ENCODE data around the gene HOXA3. TPM values are rescaled to one million over a fixed set of nuclear protein-coding genes. Genes with fewer than 3 reads are reported as not detected.

The HOXA3 gene
- total and polyA plus RNA-seq, 2 of the 13 experiments (the other 11 are each of a cell fraction or from before 2014, with no cell fraction given) = 2.9 to 4.6 TPM

DNA sequence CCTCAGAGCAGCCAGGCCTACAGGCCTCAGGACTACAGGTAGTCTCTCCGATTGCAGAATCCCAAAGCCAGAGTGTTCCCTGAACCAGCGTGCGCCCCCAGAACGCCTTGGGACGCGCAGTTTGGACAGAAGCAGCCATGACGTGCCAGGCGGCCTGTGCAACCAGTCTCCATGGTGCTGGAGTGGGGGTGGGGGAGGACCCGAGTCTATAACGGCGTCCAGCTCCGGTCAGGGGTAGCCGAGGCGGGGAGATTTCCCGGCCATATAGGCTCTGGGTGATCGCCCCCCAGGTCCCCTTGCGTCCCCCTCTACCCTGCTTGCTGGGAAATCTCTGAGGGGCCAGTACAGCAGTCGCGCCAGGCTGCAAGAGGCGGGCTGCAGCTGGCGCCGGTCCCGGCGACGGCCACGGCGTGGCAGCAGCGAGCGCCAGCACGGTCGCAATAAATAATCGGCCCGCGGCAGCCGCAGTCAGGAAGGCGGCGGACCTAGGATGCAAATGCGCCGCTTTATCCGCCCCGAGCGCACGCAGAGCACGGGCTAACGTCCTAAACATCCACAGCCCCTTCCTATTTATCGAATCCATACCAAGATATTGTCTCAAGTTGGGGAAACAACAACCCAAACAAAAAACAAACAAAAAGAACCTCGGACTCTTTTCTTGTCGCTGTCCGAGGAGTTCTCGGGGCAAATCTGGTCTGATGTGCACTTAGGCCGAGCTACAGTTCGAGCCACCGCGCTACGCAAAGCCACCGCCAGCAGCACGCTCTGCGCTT is 1.6 kb downstream of the HOXA3 start (continued):
- no peak for TF ChIP-seq LBX2 (CRISPR knock-in tag; IDR thresholded peaks at IDR 0.05; ENCODE audit: borderline replicate concordance)
- TF ChIP-seq, protein P1, sequence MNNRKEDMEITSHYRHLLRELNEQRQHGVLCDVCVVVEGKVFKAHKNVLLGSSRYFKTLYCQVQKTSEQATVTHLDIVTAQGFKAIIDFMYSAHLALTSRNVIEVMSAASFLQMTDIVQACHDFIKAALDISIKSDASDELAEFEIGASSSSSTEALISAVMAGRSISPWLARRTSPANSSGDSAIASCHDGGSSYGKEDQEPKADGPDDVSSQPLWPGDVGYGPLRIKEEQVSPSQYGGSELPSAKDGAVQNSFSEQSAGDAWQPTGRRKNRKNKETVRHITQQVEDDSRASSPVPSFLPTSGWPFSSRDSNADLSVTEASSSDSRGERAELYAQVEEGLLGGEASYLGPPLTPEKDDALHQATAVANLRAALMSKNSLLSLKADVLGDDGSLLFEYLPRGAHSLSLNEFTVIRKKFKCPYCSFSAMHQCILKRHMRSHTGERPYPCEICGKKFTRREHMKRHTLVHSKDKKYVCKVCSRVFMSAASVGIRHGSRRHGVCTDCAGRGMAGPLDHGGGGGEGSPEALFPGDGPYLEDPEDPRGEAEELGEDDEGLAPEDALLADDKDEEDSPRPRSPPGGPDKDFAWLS (CRISPR knock-in tag; IDR thresholded peaks at IDR 0.05; ENCODE audit: borderline replicate concordance) = no peak
- TF ChIP-seq, protein P2, sequence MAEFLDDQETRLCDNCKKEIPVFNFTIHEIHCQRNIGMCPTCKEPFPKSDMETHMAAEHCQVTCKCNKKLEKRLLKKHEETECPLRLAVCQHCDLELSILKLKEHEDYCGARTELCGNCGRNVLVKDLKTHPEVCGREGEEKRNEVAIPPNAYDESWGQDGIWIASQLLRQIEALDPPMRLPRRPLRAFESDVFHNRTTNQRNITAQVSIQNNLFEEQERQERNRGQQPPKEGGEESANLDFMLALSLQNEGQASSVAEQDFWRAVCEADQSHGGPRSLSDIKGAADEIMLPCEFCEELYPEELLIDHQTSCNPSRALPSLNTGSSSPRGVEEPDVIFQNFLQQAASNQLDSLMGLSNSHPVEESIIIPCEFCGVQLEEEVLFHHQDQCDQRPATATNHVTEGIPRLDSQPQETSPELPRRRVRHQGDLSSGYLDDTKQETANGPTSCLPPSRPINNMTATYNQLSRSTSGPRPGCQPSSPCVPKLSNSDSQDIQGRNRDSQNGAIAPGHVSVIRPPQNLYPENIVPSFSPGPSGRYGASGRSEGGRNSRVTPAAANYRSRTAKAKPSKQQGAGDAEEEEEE (CRISPR knock-in tag; IDR thresholded peaks at IDR 0.05; ENCODE audit: borderline replicate concordance) = no peak
- no peak for TF ChIP-seq NFYB (CRISPR knock-in tag; IDR thresholded peaks at IDR 0.05)
- TF ChIP-seq ZNF75D (CRISPR knock-in tag; IDR thresholded peaks at IDR 0.05; ENCODE audit: borderline replicate concordance) = no peak
- peak; percentile 52 for TF ChIP-seq MEF2D (CRISPR knock-in tag; IDR thresholded peaks at IDR 0.05)
- TF ChIP-seq, protein P3, sequence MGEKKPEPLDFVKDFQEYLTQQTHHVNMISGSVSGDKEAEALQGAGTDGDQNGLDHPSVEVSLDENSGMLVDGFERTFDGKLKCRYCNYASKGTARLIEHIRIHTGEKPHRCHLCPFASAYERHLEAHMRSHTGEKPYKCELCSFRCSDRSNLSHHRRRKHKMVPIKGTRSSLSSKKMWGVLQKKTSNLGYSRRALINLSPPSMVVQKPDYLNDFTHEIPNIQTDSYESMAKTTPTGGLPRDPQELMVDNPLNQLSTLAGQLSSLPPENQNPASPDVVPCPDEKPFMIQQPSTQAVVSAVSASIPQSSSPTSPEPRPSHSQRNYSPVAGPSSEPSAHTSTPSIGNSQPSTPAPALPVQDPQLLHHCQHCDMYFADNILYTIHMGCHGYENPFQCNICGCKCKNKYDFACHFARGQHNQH (CRISPR knock-in tag; IDR thresholded peaks at IDR 0.05) = peak; percentile 49; the same call in 1 of the 2 replicates
- TF ChIP-seq ZNF326 (CRISPR knock-in tag; IDR thresholded peaks at IDR 0.05; ENCODE audit: borderline replicate concordance) = no peak
- no peak; the same call in 1 of the 2 replicates for TF ChIP-seq ERF (CRISPR knock-in tag; IDR thresholded peaks at IDR 0.05)
- TF ChIP-seq ZNF644 (CRISPR knock-in tag; IDR thresholded peaks at IDR 0.05; ENCODE audit: low read depth) = no peak
- TF ChIP-seq ZNF530 (CRISPR knock-in tag; IDR thresholded peaks at IDR 0.05; ENCODE audit: low read depth) = no peak
- TF ChIP-seq MATR3 (CRISPR knock-in tag; IDR thresholded peaks at IDR 0.05) = no peak
- no peak for TF ChIP-seq JDP2 (CRISPR knock-in tag; IDR thresholded peaks at IDR 0.05; ENCODE audit: borderline replicate concordance)
- TF ChIP-seq IRF1 (CRISPR knock-in tag; IDR thresholded peaks at IDR 0.05; ENCODE audit: low read depth) = no peak
- TF ChIP-seq KMT2A (CRISPR knock-in tag; IDR thresholded peaks at IDR 0.05) = 0 out of 2 replicates have a peak, but pooled peaks have one; percentile 40
- TF ChIP-seq RXRB (CRISPR knock-in tag; IDR thresholded peaks at IDR 0.05; ENCODE audit: borderline replicate concordance) = no peak; the same call in 1 of the 2 replicates
- no peak for TF ChIP-seq IRX3 (CRISPR knock-in tag; IDR thresholded peaks at IDR 0.05; ENCODE audit: borderline replicate concordance, low read depth)
- TF ChIP-seq ZSCAN9 (CRISPR knock-in tag; IDR thresholded peaks at IDR 0.05; ENCODE audit: borderline replicate concordance) = peak; percentile 44; the same call in 1 of the 2 replicates
- peak; percentile 40; the same call in 1 of the 2 replicates for TF ChIP-seq TARDBP (CRISPR knock-in tag; IDR thresholded peaks at IDR 0.05)
- no peak for TF ChIP-seq HMGA1 (CRISPR knock-in tag; conservative IDR thresholded peaks at IDR 0.05)
- TF ChIP-seq, protein P4, sequence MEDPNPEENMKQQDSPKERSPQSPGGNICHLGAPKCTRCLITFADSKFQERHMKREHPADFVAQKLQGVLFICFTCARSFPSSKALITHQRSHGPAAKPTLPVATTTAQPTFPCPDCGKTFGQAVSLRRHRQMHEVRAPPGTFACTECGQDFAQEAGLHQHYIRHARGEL (CRISPR knock-in tag; IDR thresholded peaks at IDR 0.05) = no peak
- no peak for TF ChIP-seq ZNF780A (CRISPR knock-in tag; IDR thresholded peaks at IDR 0.05)
- TF ChIP-seq RELA (CRISPR knock-in tag; IDR thresholded peaks at IDR 0.05) = no peak
- TF ChIP-seq ZNF292 (CRISPR knock-in tag; IDR thresholded peaks at IDR 0.05; ENCODE audit: borderline replicate concordance, low read depth) = no peak

Data from HepG2 (cell line).